ENCODE measurements around the gene C20orf141.

The C20orf141 gene

GRCh38 chr20:2833761-2834160 is 19.0 kb downstream of the C20orf141 start:
- H3K4me3 ChIP-seq (ENCODE audit: control insufficient read depth, low read depth, low read length) = no peak overlapping the region
- no peak for TF ChIP-seq CTCF (conservative IDR thresholded peaks at IDR 0.05; ENCODE audit: control insufficient read depth, insufficient read depth, low read depth, low read length)
- DNase-seq (ENCODE audit: low read depth) = no peak

GRCh38 chr20:2834401-2835110 is 19.8 kb downstream of the C20orf141 start:
- no peak overlapping the region for H3K4me3 ChIP-seq (ENCODE audit: control insufficient read depth, low read depth, low read length)
- no peak for DNase-seq (ENCODE audit: low read depth)
- no peak for TF ChIP-seq CTCF (conservative IDR thresholded peaks at IDR 0.05; ENCODE audit: control insufficient read depth, insufficient read depth, low read depth, low read length)

GRCh38 chr20:2835331-2835796 is 20.6 kb downstream of the C20orf141 start:
- DNase-seq (ENCODE audit: low read depth) = no peak
- no peak for TF ChIP-seq CTCF (conservative IDR thresholded peaks at IDR 0.05; ENCODE audit: control insufficient read depth, insufficient read depth, low read depth, low read length)

GRCh38 chr20:2836035-2836434 is 21.2 kb downstream of the C20orf141 start:
- no peak for DNase-seq (ENCODE audit: low read depth)
- no peak overlapping the region for H3K4me3 ChIP-seq (ENCODE audit: control insufficient read depth, low read depth, low read length)
- no peak for TF ChIP-seq CTCF (conservative IDR thresholded peaks at IDR 0.05; ENCODE audit: control insufficient read depth, insufficient read depth, low read depth, low read length)

More at GRCh38 chr20:2835331-2835796, 20.6 kb downstream of the C20orf141 start:
- H3K4me3 ChIP-seq (ENCODE audit: control insufficient read depth, low read depth, low read length) = no peak overlapping the region

- no peak for DNase-seq (ENCODE audit: low read depth)
- H3K4me3 ChIP-seq (ENCODE audit: control insufficient read depth, low read depth, low read length) = no peak overlapping the region
- no peak for TF ChIP-seq CTCF (conservative IDR thresholded peaks at IDR 0.05; ENCODE audit: control insufficient read depth, insufficient read depth, low read depth, low read length)
These were observed 22.6 kb downstream of the C20orf141 start for GRCh38 chr20:2837221-2837960.

- TF ChIP-seq CTCF (conservative IDR thresholded peaks at IDR 0.05; ENCODE audit: control insufficient read depth, insufficient read depth, low read depth, low read length) = no peak
- DNase-seq (ENCODE audit: low read depth) = no peak
- no peak overlapping the region for H3K4me3 ChIP-seq (ENCODE audit: control insufficient read depth, low read depth, low read length)
These were observed 23.5 kb downstream of the C20orf141 start for GRCh38 chr20:2838170-2838797.
